Stimulated activated CD8-positive, alpha-beta memory T cell treated with anti-CD3 and anti-CD28 coated beads, Interleukin-7, amount 100 ng/mL, for 1 hour (primary cell): Measurements from ENCODE around the gene SP3.

ENCODE experiments used
- DNase-seq, 2 donors: peaks; one replicate each; pipeline ENCODE4 v3.0.0-alpha.2; 2020; ENCODE audit warnings: low read depth in 2 of 2

The SP3 gene

DNA sequence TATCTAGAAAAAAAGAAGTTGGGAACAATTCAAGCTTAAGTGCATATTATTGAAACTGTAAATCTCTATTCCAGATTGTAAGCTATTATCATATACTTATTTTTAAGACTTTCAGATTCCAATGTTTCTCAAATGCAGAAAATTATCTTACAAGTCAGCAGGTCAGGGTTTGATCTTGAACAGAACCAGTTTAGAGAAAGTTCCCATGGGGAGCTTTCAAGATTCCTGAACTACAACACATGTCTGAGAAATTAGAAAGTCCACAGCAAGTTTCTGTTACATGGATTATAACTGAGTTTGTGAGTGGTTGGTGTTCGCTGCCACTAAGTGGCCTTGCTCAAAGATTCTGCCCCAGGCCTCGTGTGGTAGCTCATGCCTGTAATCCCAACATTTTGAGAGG is 31.6 kb upstream of the SP3 start:
- no peak for DNase-seq

DNA sequence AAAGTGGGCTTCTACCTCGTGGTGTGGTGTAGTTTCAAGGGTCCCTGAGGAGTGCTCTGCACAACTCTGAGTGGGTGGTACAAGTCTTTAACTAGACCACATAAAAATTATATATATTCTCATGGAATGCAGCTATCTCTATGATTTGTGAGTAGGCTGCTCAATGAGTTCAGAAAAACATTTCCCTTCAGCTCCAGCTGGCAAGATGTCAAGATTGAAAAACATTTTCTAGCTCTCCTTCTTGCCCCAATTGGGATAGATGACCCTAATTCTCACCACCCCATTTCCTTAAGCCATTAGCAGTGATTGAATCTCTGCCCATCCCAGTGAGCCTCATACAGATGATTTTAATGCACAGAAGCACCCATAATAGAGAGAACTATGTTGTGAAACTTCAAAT is 28.3 kb upstream of the SP3 start:
- no peak for DNase-seq

DNA sequence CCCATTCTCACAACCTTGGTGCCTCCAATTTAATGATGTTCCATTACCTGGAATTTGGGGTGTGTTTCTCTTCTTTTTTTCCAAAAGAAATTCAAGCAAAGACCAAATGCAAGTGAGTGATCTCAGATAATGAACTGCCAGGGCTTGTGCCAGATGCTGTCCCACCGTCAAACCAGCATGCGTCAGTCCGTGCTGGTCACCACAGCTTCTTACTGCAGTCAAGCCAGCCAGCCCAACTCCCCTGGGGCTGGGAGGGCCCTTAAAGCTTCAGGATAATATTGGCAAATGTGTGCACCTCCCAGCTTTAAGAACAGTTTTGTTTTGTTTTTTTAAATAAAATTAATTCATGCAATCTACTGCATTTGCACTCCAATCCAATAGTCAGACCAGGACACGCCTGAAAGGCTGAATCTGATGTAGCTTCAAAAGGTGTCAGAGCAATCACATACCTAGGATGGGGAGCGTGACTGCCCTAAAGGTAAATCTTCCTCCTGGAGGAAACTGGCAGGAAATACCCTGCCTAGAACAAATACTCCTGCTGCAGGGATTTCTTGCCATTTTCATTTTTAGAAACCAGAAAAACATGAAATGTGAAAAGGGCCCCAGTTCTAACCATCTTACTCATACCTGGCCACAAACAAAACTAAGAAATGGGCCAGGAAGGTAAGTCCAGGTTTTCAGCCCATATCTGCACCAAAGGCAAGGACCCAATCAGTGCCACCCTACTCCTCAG is 26.8 kb upstream of the SP3 start:
- no peak for DNase-seq

DNA sequence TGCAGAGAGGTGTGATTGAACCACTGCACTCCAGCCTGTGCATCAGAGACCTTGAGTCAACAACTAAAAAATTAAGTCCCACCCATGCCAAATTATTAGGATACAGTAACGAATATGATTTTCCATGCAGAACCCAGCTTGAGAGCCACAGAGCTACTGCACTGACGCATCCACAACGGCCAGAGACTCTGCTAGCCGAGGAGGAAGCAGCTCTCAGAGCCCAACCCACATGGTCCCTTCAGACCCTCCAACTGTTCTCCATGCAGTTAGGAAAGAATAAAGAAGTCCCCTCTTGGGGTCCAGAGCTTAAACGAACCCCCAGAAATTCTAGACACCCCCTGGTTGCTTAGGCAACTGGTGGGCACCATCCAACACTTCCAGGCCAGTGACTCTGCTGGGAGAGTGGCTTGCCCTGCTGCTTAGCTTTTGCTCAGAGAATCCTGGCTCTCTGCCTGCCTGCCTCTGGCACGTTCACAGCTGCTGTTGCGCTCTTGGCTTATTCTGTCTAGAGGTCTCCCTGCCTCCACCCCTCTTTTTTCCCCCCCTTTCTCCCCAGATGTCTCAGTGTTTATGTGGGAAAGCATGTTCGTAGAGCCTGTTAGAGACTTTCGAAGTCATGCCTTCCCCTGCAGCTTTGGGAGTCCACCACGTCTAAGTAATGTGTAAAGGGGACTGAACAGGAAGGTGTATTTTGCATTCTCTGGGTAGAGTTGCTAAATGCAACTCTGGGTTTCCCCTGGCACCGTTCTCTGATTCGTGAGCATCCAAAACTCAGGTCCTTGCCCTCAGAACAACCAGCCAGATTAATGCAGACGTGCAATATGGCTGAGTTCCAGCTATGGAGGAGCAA is 26.0 kb upstream of the SP3 start:
- no peak for DNase-seq

DNA sequence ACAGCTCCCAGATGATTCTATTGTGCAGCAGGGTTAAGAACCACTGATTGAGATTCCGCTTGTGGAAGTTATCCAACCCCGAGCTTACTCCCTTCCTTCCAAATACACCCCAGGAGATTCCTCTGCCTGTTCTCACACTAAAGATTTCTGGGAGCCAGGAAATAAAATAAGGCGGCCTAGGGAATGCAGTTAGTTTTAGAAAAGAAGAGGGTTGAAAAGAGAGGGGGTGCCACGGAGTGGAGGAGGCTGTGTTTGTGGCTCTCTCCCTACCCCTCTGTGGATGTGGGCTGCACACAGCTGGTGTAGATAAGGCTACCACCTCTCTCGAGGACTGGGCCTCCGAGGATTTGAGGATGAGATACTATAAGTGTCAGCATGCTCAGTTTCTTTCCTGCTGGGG is 25.1 kb upstream of the SP3 start:
- DNase-seq, result no peak

DNA sequence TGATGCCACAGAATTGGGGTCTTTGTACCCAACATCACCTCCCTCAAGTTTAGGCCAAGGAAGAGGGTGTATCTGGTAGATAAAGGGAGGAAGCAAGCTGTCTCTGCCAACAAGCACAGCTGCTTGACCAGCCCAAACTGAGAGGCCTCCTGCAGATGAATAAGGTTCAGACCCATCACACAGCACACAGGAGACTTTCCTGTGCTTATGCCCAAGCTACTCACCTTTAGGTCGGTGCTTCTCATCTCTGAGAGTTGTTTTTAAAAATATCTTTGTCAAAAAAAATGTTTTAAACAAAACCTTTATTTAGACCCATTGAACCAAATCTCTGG is 24.7 kb upstream of the SP3 start:
- no peak for DNase-seq

DNA sequence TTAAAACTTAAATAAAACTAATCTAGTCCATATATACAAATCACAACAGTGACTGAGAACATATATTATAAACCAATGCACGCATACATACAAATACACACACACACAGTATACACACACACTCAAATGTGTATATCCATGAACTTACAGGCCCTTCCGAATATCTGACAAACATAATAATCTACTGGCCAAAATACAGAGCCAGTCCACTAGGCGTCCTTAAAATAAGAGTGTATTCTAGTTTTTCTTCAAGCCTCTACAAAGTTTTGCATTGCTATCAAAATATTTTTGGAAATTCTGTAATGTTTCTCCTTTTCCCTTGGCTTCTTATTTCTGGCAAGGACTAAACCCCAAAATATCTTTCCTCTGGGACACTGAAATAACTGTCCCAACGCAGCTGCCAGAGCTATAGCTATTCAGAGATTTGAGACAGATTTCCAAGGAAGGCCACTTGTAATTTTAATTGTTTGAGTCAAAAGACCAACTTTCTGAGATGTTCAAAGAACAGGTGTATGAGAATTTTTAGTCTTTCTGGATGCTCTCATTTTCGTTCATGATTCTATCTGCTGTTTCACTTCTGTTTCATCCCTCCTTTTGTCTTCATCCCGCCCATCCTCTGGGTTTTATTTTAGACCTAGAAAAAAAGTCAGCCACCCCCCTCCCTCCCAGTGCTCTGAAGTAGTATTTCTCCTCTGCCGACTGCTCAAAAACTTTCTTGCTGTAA is 24.1 kb upstream of the SP3 start:
- no peak for DNase-seq

DNA sequence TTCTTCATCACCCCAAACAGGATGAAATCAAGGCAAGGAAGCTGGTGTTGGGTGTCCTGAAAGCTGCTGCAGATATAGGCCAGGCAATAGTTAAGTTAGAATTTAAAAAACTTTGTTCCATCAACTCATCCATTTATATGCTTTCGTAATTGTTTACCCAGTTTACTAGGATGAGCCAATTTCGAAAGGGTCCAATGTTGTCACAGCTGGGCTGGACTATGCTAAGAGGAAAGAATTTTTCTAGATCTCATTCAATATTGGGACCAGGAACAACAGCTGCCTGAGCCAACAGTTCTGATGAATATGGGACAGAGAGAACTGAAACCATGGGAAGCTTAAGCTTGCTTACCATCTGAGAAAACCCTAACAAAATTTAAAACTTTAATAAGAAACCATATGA is 21.6 kb upstream of the SP3 start:
- no peak for DNase-seq

DNA sequence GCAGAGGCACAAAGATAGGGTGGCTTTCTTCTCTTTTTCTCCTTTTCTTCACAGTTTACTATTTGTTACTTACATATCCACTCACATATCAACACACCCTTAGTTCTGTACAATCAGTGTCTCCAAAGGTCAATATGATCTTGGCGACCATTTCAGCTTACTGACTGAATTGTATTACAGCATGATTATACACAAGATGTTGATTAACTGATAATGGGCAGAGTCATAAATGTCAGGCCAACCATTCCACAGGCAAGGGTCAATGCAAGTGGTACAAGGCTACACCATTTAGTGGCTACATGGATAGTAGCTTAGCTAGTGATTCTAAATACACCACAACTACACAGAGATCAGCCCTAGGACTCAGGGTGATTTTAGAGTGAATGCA is 20.4 kb upstream of the SP3 start:
- DNase-seq, result no peak

DNA sequence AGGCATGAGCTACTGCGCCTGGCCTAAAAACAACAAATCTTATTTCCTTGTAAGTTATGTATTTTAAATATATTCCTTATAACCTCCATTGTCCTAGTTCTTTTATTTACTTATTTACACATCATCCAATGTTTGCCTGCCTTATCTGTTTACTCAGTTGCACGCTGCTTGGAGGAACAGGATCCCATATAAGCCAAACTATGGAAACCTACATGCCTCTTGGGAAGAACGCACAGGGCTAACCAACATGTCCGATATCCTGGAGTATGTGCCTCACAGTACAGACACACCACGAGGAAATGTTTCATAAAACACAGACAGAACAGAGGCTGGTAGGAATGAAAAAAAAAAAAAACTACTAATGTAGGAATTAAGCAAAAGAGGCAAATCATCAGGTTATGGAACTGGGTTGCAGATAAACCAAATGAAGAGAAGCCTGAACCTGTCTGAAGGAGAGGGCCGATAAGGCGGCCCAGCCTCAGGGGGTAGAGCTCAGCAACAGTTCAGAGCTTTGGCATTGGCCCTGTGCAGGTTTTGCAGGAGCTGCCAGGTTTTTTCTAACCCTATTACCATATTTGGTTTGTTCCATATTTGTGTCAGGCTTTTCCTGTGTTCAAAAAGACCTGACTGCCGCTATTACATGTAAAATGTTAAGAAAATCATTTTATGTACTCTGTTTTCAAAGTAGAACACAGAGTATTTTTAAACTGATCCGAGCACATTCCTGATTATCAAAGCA is 19.9 kb upstream of the SP3 start:
- no peak for DNase-seq

DNA sequence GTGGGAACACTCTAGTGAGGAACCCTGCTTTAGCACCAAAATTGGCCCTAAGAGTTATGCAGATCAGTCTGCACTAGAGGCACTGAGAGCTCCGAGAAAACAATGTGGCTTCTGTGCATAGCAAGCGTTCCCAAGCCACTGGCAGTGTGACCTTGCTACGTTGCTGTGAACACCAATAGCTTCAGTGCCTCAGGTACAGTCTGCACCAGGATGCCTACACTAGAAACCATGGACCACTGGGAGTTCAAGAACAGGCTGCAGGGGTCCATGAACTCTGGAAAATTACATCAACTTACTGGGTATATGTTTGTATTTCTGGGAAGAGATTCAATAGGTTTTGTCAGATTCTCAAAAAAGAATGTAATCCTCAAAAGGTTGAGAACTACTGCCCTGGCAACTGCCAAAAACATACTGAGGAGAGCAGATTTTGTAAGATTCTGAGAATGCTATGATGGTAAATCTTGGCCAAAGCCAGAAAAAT is 18.3 kb upstream of the SP3 start:
- DNase-seq, result no peak

DNA sequence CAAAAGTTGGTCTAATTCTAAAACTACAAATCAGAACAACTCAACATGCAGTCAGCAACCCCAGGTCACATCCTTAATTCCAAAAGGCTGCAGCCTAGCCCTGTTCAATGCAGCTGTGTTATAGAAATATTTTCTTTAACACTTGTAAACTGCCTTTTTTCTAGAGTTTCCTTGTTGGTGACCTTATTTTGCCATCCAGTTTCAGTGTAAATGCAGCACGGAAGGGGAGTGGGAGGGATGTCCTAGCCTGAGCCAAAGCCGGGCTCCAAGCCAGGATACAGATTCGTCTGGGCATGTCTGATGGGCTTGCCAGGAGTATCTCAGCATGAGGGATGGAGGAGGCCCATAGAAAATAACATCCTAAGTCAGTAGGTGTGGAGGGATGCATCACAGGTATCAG is 17.7 kb upstream of the SP3 start:
- no peak for DNase-seq

DNA sequence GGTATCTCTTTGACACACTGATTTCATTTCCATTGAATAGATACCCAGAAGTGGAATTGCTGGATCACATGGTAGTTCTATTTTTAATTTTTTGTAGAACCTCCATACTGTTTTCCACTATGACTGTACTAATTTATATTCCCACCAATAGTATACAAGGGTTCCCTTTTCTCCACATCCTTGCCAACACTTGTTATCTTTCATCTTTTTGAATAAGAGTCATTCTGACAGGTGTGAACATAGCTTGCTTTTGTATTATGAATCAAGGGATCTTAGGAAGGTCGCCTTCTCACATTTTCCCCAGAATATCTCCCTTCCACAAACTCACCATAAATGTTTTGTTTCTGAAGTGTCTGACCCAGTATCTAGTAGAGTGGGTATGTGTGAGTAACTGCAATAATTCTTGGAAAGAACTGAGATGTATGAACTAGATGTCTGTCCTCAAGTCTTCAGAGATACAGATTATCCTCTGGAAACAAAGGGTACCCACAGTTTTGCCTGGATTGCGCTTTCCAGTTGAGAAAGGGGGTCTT is 17.1 kb upstream of the SP3 start:
- no peak for DNase-seq

DNA sequence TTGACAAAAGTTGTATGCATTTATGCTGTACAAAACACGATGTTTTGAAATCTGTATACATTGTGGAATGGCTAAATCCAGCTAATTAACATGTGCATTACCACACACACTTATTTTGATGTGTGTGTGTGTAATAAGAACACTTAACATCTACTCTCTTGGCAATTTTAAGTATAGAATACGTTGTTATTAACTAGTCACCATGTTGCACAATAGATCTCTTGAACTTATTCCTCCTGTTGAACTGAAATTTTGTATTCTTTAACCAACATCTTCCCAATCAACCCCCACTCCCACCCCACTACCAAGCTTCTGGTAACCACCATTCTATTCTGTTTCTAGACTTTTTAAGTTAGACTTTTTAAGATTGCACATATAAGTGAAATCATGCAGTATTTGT is 16.3 kb upstream of the SP3 start:
- no peak for DNase-seq

DNA sequence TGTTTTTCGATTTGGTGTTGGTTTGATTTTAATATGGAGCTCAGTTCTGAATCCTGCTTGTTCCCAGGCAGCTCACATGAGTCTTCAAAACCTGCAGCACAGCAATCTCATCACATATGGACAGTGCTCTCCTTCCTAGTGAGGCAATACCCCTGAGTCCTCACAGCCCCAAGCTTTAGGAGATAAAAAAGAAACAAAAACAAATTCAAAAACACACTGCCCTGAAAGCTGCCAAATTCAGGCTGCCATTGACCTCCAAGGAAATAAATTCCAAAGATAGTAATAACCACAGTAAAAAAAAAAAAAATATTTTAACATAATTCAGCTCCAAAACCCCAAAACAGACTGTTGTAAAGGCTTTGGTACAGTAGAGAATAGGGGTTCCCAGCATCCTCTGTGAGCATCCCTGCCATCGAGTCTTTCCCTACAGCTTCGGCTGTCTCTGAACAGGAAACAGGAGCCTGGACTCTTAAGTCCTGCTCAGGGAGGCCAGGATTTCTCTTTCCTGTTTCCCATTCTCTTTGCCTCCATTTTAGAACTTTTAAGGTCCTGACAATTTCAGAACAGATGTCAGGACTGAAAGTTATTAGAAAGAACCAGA is 14.7 kb upstream of the SP3 start:
- no peak for DNase-seq

DNA sequence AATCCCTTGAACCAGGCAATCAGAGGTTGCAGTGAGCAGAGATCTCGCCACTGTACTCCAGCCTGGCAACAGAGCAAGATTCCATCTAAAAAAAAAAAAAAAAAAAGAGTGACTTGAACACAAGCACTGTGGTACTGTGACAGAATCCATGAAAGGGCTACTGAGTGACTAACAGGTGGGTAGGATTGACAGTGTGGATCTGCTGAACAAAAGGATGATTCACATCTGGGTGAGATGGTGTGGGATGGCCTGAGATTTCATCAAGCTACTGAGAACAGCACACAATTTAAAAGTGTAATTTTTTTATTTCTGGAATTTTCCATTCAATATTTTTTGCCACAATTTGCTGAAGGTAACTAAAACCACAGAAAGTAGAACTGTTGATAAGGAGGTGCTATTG is 13.3 kb upstream of the SP3 start:
- DNase-seq, result no peak

DNA sequence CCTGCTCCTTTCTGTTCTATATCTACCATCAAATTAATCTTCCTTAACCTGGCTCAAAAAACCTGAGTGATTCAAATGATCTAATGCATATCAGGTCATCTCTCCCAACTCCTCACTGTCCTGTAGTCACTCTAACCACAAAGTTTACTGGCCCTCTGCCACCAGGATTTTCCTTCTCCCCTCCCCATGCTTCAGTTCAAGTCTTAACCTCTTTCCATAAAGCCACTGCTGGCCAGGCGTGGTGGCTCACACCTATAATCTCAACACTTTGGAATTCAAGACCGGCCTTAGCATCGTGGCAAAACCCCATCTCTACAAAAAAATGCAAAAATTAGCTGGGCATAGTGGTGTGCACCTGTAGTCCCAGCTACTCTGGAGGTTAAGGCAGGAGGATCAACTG is 7.5 kb upstream of the SP3 start:
- no peak for DNase-seq

DNA sequence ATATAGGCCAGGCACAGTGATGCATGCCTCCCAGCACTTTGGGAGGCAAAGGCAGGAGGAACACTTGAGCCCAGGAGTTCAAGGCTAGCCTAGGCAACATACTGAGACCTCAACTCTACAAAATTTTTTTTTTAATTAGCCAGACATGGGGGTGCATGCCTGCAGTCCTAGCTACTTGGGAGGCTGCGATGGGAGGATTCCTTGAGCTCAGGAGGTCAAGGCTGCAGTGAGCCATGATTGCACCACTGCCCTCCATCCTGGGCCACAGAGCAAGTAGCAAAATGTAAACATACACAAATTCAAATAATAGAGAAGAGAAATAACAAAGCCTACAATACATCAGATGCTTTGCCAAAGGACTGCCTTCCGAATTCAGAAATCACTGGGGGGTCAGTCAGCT is 7.0 kb upstream of the SP3 start:
- no peak for DNase-seq

DNA sequence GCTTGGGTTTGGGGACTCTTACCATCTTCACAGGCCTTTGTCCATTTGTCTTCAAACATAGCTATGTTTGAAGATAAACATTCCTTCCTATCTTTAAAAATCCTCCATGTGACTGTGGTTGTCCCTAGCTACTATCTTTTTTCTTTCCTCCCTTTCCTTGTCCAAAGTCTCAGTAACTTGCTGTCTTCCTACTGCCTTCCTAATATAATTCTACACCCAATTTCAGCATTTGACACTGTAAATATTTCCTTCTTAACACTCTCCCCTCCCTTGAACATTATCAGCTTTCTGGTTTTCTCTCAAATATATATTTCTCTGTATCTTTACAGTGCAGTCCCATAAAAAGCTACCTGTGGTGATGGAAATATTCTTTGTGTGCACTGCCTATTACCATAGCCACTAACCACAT is 5.3 kb upstream of the SP3 start:
- no peak for DNase-seq

DNA sequence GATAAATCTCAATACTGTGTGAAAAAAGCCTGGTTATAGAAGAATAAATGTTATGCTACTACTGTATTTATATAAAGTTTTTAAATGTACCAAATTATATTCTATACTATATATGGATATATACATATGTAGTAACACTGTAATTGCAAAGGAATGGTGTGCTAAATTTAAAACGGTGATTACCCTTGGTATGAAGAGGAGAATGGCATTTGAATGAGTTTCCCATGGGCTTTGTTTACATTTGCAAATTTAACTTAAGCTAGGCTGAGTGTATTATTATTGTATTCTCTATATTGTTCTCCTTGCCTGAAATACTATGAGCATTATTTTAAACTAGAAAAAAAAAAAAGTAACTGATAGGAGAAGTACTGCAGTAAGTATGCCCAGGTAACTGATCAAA is 4.7 kb upstream of the SP3 start:
- DNase-seq, result no peak

DNA sequence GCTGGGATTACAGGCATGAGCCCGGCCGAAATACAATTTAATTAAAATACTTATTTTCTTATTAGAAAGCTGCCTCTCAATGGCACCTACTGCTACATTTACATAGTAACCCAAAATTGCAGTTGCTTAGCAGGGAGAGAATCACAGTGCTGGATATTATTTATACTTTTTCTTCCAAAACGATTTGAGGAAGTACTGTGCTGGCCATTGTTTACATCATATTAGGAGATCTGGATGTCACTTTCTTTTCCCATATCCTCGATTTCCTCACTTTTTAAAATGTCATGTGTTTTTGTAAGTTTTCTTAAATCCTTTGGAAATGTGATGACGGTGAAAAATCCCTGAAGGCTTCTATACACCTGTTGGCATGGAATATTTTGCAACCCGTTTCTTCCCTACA is 3.4 kb upstream of the SP3 start:
- no peak for DNase-seq
